OCI-M2 (cell line): Measurements from ENCODE around the gene PRPF40A.

Experiments
- DNase-seq: peaks from one replicate; lab custom pipeline; 2025; ENCODE audit not compliant: unreplicated experiment; lab: John Stamatoyannopoulos, UW

PRPF40A gene

GRCh38 chr2:152622219-152622618 lies 95.0 kb downstream of the PRPF40A start:
- DNase-seq, result no peak

- no peak for DNase-seq
Observed at GRCh38 chr2:152620985-152621384, 96.3 kb downstream of the PRPF40A start.

- DNase-seq, result no peak
Observed at GRCh38 chr2:152620208-152620607, 97.1 kb downstream of the PRPF40A start.

- no peak for DNase-seq
Observed at GRCh38 chr2:152618193-152618564, 99.1 kb downstream of the PRPF40A start.

GRCh38 chr2:152617456-152618192 lies 99.6 kb downstream of the PRPF40A start:
- DNase-seq, result no peak

- DNase-seq, result no peak
Observed at GRCh38 chr2:152615177-152615576, 102.1 kb downstream of the PRPF40A start.

- no peak for DNase-seq
Observed at GRCh38 chr2:152613235-152613634, 104.0 kb downstream of the PRPF40A start.

- no peak for DNase-seq
Observed at GRCh38 chr2:152611458-152612231, 105.6 kb downstream of the PRPF40A start.

GRCh38 chr2:152609699-152610098 lies 107.6 kb downstream of the PRPF40A start:
- DNase-seq, result no peak

GRCh38 chr2:152609154-152609553 lies 108.1 kb downstream of the PRPF40A start:
- DNase-seq, result no peak

GRCh38 chr2:152607793-152608300 lies 109.4 kb downstream of the PRPF40A start:
- DNase-seq, result no peak

- no peak for DNase-seq
Observed at GRCh38 chr2:152606941-152607340, 110.3 kb downstream of the PRPF40A start.

GRCh38 chr2:152606081-152606480 lies 111.2 kb downstream of the PRPF40A start:
- no peak for DNase-seq

GRCh38 chr2:152603166-152603565 lies 114.1 kb downstream of the PRPF40A start:
- no peak for DNase-seq

- DNase-seq, result no peak
Observed at GRCh38 chr2:152602750-152603149, 114.5 kb downstream of the PRPF40A start.
